ENCODE data around the gene METTL24. TPM values are rescaled to one million over a fixed set of nuclear protein-coding genes. Genes with fewer than 3 reads are reported as not detected.
A peak's percentile ranks its signal among the peaks of the same experiment; 100 is the strongest.

Gene METTL24
- total RNA-seq, 2 donors from 2014 or later = 12.1 to 27.6 TPM

- H3K27me3 ChIP-seq (replicated peaks; ENCODE audit: insufficient read depth) = no peaks in the 10 kb centered on the region
- H3K9me3 ChIP-seq = no peaks in the 10 kb centered on the region
- H3K4me3 ChIP-seq = no peak overlapping the region
- DNase-seq (ENCODE audit: low spot score) (no peak), ATAC-seq (ENCODE audit: insufficient number of reproducible peaks, low FRiP score, low read depth) (no peak)
- peaks cover 8 to 37% of the 10 kb centered on the region in 2 donors for H3K4me1 ChIP-seq (ENCODE audit: control insufficient read depth in 1 of 2, low read depth in 2 of 2)
- H3K36me3 ChIP-seq = no peaks in the 10 kb centered on the region
- TF ChIP-seq CTCF (IDR thresholded peaks at IDR 0.05) = no peak
- no peak overlapping the region for H3K27ac ChIP-seq
Measured at GRCh38 chr6:110331816-110332215, 26.3 kb downstream of the METTL24 start.

GRCh38 chr6:110331390-110331789, 26.8 kb downstream of the METTL24 start:
- no peak for ATAC-seq (ENCODE audit: insufficient number of reproducible peaks, low FRiP score, low read depth)
- Histone ChIP-seq H3K4me1 (ENCODE audit: control insufficient read depth in 1 of 2, low read depth in 2 of 2) (peaks cover 8 to 37% of the 10 kb centered on the region in 2 donors), H3K9me3 (no peaks in the 10 kb centered on the region), H3K4me3 (no peak overlapping the region), H3K27ac (no peak overlapping the region), H3K36me3 (no peaks in the 10 kb centered on the region), H3K27me3 (replicated peaks; ENCODE audit: insufficient read depth) (no peaks in the 10 kb centered on the region)
- no peak for TF ChIP-seq CTCF (IDR thresholded peaks at IDR 0.05)
- no peak for DNase-seq (ENCODE audit: low spot score)

GRCh38 chr6:110329714-110330436, 28.3 kb downstream of the METTL24 start:
- H3K4me1 ChIP-seq (ENCODE audit: control insufficient read depth in 1 of 2, low read depth in 2 of 2) = peaks cover 13 to 45% of the 10 kb centered on the region in 2 donors
- no peaks in the 10 kb centered on the region for H3K27me3 ChIP-seq (replicated peaks; ENCODE audit: insufficient read depth)
- DNase-seq (ENCODE audit: low spot score) (no peak), ATAC-seq (ENCODE audit: insufficient number of reproducible peaks, low FRiP score, low read depth) (no peak)
- peak overlapping the region; percentile 39 to 54 for H3K27ac ChIP-seq
- peak overlapping the region; percentile 57 for H3K4me3 ChIP-seq
- H3K9me3 ChIP-seq = no peaks in the 10 kb centered on the region
- no peaks in the 10 kb centered on the region for H3K36me3 ChIP-seq
- no peak for TF ChIP-seq CTCF (IDR thresholded peaks at IDR 0.05)

GRCh38 chr6:110329348-110329713, 28.8 kb downstream of the METTL24 start:
- Histone ChIP-seq H3K27me3 (replicated peaks; ENCODE audit: insufficient read depth) (no peaks in the 10 kb centered on the region), H3K36me3 (no peaks in the 10 kb centered on the region), H3K4me3 (peak overlapping the region; percentile 57), H3K9me3 (no peaks in the 10 kb centered on the region), H3K27ac (peak overlapping the region; percentile 39 to 54), H3K4me1 (ENCODE audit: control insufficient read depth in 1 of 2, low read depth in 2 of 2) (peaks cover 13 to 49% of the 10 kb centered on the region in 2 donors)
- DNase-seq (ENCODE audit: low spot score) (no peak), ATAC-seq (ENCODE audit: insufficient number of reproducible peaks, low FRiP score, low read depth) (no peak)
- TF ChIP-seq CTCF (IDR thresholded peaks at IDR 0.05) = no peak

GRCh38 chr6:110328259-110328658, 29.9 kb downstream of the METTL24 start:
- Histone ChIP-seq H3K4me3 (no peak overlapping the region), H3K9me3 (no peaks in the 10 kb centered on the region), H3K36me3 (no peaks in the 10 kb centered on the region), H3K4me1 (ENCODE audit: control insufficient read depth in 1 of 2, low read depth in 2 of 2) (peaks cover 13 to 52% of the 10 kb centered on the region in 2 donors), H3K27me3 (replicated peaks; ENCODE audit: insufficient read depth) (no peaks in the 10 kb centered on the region), H3K27ac (peak overlapping the region in 1 of 2 donors; percentile 54)
- TF ChIP-seq CTCF (IDR thresholded peaks at IDR 0.05) = no peak
- ATAC-seq (ENCODE audit: insufficient number of reproducible peaks, low FRiP score, low read depth) = no peak
- no peak for DNase-seq (ENCODE audit: low spot score)
